ENCODE results near the gene DEK.

The DEK gene

GRCh38 chr6:18207438-18207837 is 56.9 kb downstream of the DEK start:
- Histone ChIP-seq H3K4me3 (ENCODE audit: insufficient read depth, low read length, poor library complexity, severe bottlenecking) (no peak overlapping the region), H3K79me2 (ENCODE audit: insufficient read depth, low read length) (no peaks in the 10 kb centered on the region), H2AFZ (ENCODE audit: low read depth, low read length, severe bottlenecking) (no peak overlapping the region), H3F3A (ENCODE audit: insufficient read depth) (0 out of 2 replicates have a peak, but pooled peaks cover 5% of the 10 kb centered on the region), H3K9ac (ENCODE audit: low read length) (no peak overlapping the region), H3K9me3 (ENCODE audit: insufficient read depth, low read length) (no peaks in the 10 kb centered on the region), H3K4me2 (ENCODE audit: low read depth, low read length, poor library complexity, severe bottlenecking) (no peak overlapping the region), H3K9me2 (replicated peaks; ENCODE audit: insufficient read depth, low read length) (no peaks in the 10 kb centered on the region), H3K27me3 (ENCODE audit: low read length) (no peaks in the 10 kb centered on the region), H3K36me3 (ENCODE audit: low read length) (peaks cover 4% of the 10 kb centered on the region; the same call in 1 of the 2 replicates), H4K20me1 (ENCODE audit: low read depth, low read length) (no peaks in the 10 kb centered on the region), H3K27ac (ENCODE audit: low read depth, low read length) (no peak overlapping the region)
- TF ChIP-seq CTCF (IDR thresholded peaks at IDR 0.05; ENCODE audit: insufficient read depth, low read length, poor library complexity, severe bottlenecking): no peak
- no peak for TF ChIP-seq EZH2phosphoT487 (conservative IDR thresholded peaks at IDR 0.05; ENCODE audit: low read length)

- no peak for TF ChIP-seq EZH2phosphoT487 (conservative IDR thresholded peaks at IDR 0.05; ENCODE audit: low read length)
- H3K79me2 ChIP-seq (ENCODE audit: insufficient read depth, low read length): no peaks in the 10 kb centered on the region
- H3K4me3 ChIP-seq (ENCODE audit: insufficient read depth, low read length, poor library complexity, severe bottlenecking): no peak overlapping the region
- H3K27me3 ChIP-seq (ENCODE audit: low read length): no peaks in the 10 kb centered on the region
- peaks cover 6% of the 10 kb centered on the region; the same call in 1 of the 2 replicates for H3K36me3 ChIP-seq (ENCODE audit: low read length)
- H3K9ac ChIP-seq (ENCODE audit: low read length): no peak overlapping the region
- 0 out of 2 replicates have a peak, but pooled peaks cover 5% of the 10 kb centered on the region for H3F3A ChIP-seq (ENCODE audit: insufficient read depth)
- no peaks in the 10 kb centered on the region for H3K9me2 ChIP-seq (replicated peaks; ENCODE audit: insufficient read depth, low read length)
- H3K4me2 ChIP-seq (ENCODE audit: low read depth, low read length, poor library complexity, severe bottlenecking): no peak overlapping the region
- no peak overlapping the region for H3K27ac ChIP-seq (ENCODE audit: low read depth, low read length)
- no peaks in the 10 kb centered on the region for H4K20me1 ChIP-seq (ENCODE audit: low read depth, low read length)
- no peaks in the 10 kb centered on the region for H3K9me3 ChIP-seq (ENCODE audit: insufficient read depth, low read length)
- no peak overlapping the region for H2AFZ ChIP-seq (ENCODE audit: low read depth, low read length, severe bottlenecking)
Observed at GRCh38 chr6:18206591-18206990, 57.7 kb downstream of the DEK start.

- Histone ChIP-seq H3K27ac (ENCODE audit: low read depth, low read length) (no peak overlapping the region), H3F3A (ENCODE audit: insufficient read depth) (no peaks in the 10 kb centered on the region), H3K79me2 (ENCODE audit: insufficient read depth, low read length) (no peaks in the 10 kb centered on the region), H3K4me3 (ENCODE audit: insufficient read depth, low read length, poor library complexity, severe bottlenecking) (no peak overlapping the region), H3K9me3 (ENCODE audit: insufficient read depth, low read length) (no peaks in the 10 kb centered on the region), H3K9me2 (replicated peaks; ENCODE audit: insufficient read depth, low read length) (no peaks in the 10 kb centered on the region), H3K27me3 (ENCODE audit: low read length) (no peaks in the 10 kb centered on the region), H4K20me1 (ENCODE audit: low read depth, low read length) (no peaks in the 10 kb centered on the region), H3K9ac (ENCODE audit: low read length) (no peak overlapping the region), H3K36me3 (ENCODE audit: low read length) (peaks cover 17% of the 10 kb centered on the region; the same call in 1 of the 2 replicates), H3K4me2 (ENCODE audit: low read depth, low read length, poor library complexity, severe bottlenecking) (no peak overlapping the region), H2AFZ (ENCODE audit: low read depth, low read length, severe bottlenecking) (no peak overlapping the region)
- TF ChIP-seq EZH2phosphoT487 (conservative IDR thresholded peaks at IDR 0.05; ENCODE audit: low read length) (no peak), CTCF (IDR thresholded peaks at IDR 0.05; ENCODE audit: insufficient read depth, low read length, poor library complexity, severe bottlenecking) (no peak)
Observed at GRCh38 chr6:18204691-18205090, 59.6 kb downstream of the DEK start.

- Histone ChIP-seq H3K9me2 (replicated peaks; ENCODE audit: insufficient read depth, low read length) (no peaks in the 10 kb centered on the region), H3K27ac (ENCODE audit: low read depth, low read length) (no peak overlapping the region), H2AFZ (ENCODE audit: low read depth, low read length, severe bottlenecking) (no peak overlapping the region), H4K20me1 (ENCODE audit: low read depth, low read length) (no peaks in the 10 kb centered on the region), H3F3A (ENCODE audit: insufficient read depth) (no peaks in the 10 kb centered on the region), H3K4me3 (ENCODE audit: insufficient read depth, low read length, poor library complexity, severe bottlenecking) (no peak overlapping the region), H3K36me3 (ENCODE audit: low read length) (peaks cover 17% of the 10 kb centered on the region; the same call in 1 of the 2 replicates), H3K9me3 (ENCODE audit: insufficient read depth, low read length) (no peaks in the 10 kb centered on the region), H3K4me2 (ENCODE audit: low read depth, low read length, poor library complexity, severe bottlenecking) (no peak overlapping the region), H3K9ac (ENCODE audit: low read length) (no peak overlapping the region), H3K27me3 (ENCODE audit: low read length) (no peaks in the 10 kb centered on the region), H3K79me2 (ENCODE audit: insufficient read depth, low read length) (no peaks in the 10 kb centered on the region)
- TF ChIP-seq EZH2phosphoT487 (conservative IDR thresholded peaks at IDR 0.05; ENCODE audit: low read length) (no peak), CTCF (IDR thresholded peaks at IDR 0.05; ENCODE audit: insufficient read depth, low read length, poor library complexity, severe bottlenecking) (no peak)
Observed at GRCh38 chr6:18203786-18204185, 60.5 kb downstream of the DEK start.
